PC-3 (cell line): ENCODE measurements around the gene COL9A1.

ENCODE experiments used
- CTCF ChIP-seq: fragments of 300-600 bp; sonication (generic); conservative IDR thresholded peaks from 2 replicates; pipeline ENCODE4 v1.5.1; 2017; ENCODE audit warnings: antibody characterized with exemption, low read depth, mild to moderate bottlenecking, low read length
- EZH2 ChIP-seq: fragments of 300-600 bp; sonication (generic); IDR thresholded peaks from one replicate; pipeline ENCODE4 v1.6.1; 2017; ENCODE audit warnings: antibody characterized with exemption, mild to moderate bottlenecking, low read length; ENCODE audit not compliant: unreplicated experiment
- EZH2phosphoT487 ChIP-seq: fragments of 300-600 bp; sonication (generic); IDR thresholded peaks from 2 replicates; pipeline ENCODE4 v1.6.1; 2018; ENCODE audit warnings: mild to moderate bottlenecking, antibody characterized with exemption, low read length, borderline replicate concordance

GRCh38 chr6:70221025-70221714 is 81.7 kb downstream of the COL9A1 start:
- TF ChIP-seq EZH2phosphoT487 = no peak
- TF ChIP-seq CTCF = peak; percentile 55
- TF ChIP-seq EZH2 = no peak
